Calu3 (cell line): Measurements from ENCODE around the gene ARID1B. TPM values are rescaled to one million over a fixed set of nuclear protein-coding genes. Genes with fewer than 3 reads are reported as not detected.

Experiments used
- BruUV-seq: library from RNA; stranded (reverse); fragments of 400-500 nt; replicated peaks from 2 replicates; lab custom pipeline; 2021; lab: Mats Ljungman, UMichigan
- CTCF ChIA-PET: fragments of 300-600 bp; sonication (Branson Sonifier 250); formaldehyde crosslinking; loops from one replicate; lab custom pipeline; 2022; ENCODE audit warnings: antibody characterized with exemption; lab: Charles Lee
- DNase-seq: peaks from one replicate; pipeline ENCODE4 v3.0.0; 2022
- H3K27ac Mint-ChIP-seq: one replicate; pipeline ENCODE4 v1.8.0; 2022; ENCODE audit warnings: mixed read lengths; ENCODE audit not compliant: unreplicated experiment
- H3K27me3 Mint-ChIP-seq: one replicate; pipeline ENCODE4 v1.8.0; 2022; ENCODE audit warnings: mixed read lengths; ENCODE audit not compliant: unreplicated experiment
- H3K36me3 Mint-ChIP-seq: one replicate; pipeline ENCODE4 v1.8.0; 2022; ENCODE audit warnings: mild to moderate bottlenecking, moderate library complexity, mixed read lengths; ENCODE audit not compliant: insufficient read depth, unreplicated experiment
- H3K4me1 Mint-ChIP-seq: one replicate; pipeline ENCODE4 v1.8.0; 2022; ENCODE audit warnings: mild to moderate bottlenecking, low read depth, mixed read lengths; ENCODE audit not compliant: unreplicated experiment
- H3K4me3 Mint-ChIP-seq: one replicate; pipeline ENCODE4 v1.8.0; 2022; ENCODE audit warnings: mild to moderate bottlenecking, low read depth, moderate library complexity, mixed read lengths; ENCODE audit not compliant: unreplicated experiment
- H3K9me3 Mint-ChIP-seq: one replicate; pipeline ENCODE4 v1.8.0; 2022; ENCODE audit warnings: low read depth, mixed read lengths; ENCODE audit not compliant: unreplicated experiment
- intact Hi-C: fragments of 100-400 bp; cut with micrococcal nuclease; formaldehyde crosslinking; loops from one replicate; pipeline ENCODE4 v1.10.0; 2022; ENCODE audit not compliant: unreplicated experiment
- total RNA-seq: library from RNA; stranded (reverse); gene quantifications from 2 replicates; pipeline ENCODE4 v1.2.3, GENCODE V29; 2022
- TF ChIP-seq, protein P1 (sequence below): fragments of 200-600 bp; IDR thresholded peaks from one replicate; pipeline ENCODE4 v1.8.0; 2022; ENCODE audit warnings: antibody characterized with exemption; ENCODE audit not compliant: unreplicated experiment

ARID1B gene
- total RNA-seq, 1 experiment from 2014 or later, result 53.5 TPM

DNA sequence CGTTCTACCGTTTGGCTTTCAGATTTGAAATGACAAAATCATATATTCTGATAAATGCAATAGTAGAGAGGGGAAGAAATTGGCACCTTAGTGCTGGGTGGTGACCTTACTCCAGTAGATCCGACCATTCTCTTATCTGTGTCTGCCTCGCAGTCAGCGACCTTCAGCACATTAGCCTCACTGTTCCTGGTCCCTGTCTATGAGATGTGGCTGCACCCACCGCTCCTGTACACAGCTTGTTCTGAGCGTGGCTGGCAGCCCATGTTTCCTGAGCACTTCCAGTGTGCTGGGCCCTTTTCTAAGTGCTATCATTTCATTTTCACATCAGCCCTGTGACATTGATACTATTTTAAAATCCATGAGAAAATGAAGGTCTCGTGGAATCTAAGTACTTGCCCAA is 408.0 kb downstream of the ARID1B start:
- TF ChIP-seq, protein P1, sequence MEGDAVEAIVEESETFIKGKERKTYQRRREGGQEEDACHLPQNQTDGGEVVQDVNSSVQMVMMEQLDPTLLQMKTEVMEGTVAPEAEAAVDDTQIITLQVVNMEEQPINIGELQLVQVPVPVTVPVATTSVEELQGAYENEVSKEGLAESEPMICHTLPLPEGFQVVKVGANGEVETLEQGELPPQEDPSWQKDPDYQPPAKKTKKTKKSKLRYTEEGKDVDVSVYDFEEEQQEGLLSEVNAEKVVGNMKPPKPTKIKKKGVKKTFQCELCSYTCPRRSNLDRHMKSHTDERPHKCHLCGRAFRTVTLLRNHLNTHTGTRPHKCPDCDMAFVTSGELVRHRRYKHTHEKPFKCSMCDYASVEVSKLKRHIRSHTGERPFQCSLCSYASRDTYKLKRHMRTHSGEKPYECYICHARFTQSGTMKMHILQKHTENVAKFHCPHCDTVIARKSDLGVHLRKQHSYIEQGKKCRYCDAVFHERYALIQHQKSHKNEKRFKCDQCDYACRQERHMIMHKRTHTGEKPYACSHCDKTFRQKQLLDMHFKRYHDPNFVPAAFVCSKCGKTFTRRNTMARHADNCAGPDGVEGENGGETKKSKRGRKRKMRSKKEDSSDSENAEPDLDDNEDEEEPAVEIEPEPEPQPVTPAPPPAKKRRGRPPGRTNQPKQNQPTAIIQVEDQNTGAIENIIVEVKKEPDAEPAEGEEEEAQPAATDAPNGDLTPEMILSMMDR, result no peak
- intact Hi-C loops, result no loop called here
- Mint-ChIP-seq H3K27ac (no peak overlapping the region), H3K4me3 (no peak overlapping the region), H3K9me3 (no peaks in the 10 kb centered on the region), H3K27me3 (no peaks in the 10 kb centered on the region), H3K36me3 (peaks cover 9% of the 10 kb centered on the region), H3K4me1 (peaks cover 30% of the 10 kb centered on the region)
- no peak for DNase-seq
- CTCF ChIA-PET, result interaction anchor here (1.5 kb wide), 1 partner anchor 139 kb away, joined by 3 read pairs; no protein-coding TSS in a partner anchor
- BruUV-seq, result no TSS peak

GRCh38 chr6:157185986-157186385 is 408.8 kb downstream of the ARID1B start:
- DNase-seq, result no peak
- intact Hi-C loops, result no loop called here
- Mint-ChIP-seq H3K36me3 (peaks cover 9% of the 10 kb centered on the region), H3K4me1 (peaks cover 30% of the 10 kb centered on the region), H3K4me3 (no peak overlapping the region), H3K27me3 (no peaks in the 10 kb centered on the region), H3K27ac (no peak overlapping the region), H3K9me3 (no peaks in the 10 kb centered on the region)
- TF ChIP-seq, protein P1, result no peak
- CTCF ChIA-PET, result no interaction called here
- BruUV-seq, result no TSS peak

- DNase-seq, result no peak
- Mint-ChIP-seq H3K4me3 (no peak overlapping the region), H3K36me3 (peaks cover 9% of the 10 kb centered on the region), H3K27ac (no peak overlapping the region), H3K4me1 (peaks cover 30% of the 10 kb centered on the region), H3K27me3 (no peaks in the 10 kb centered on the region), H3K9me3 (no peaks in the 10 kb centered on the region)
- no TSS peak for BruUV-seq
- CTCF ChIA-PET, result interaction anchor here (1.0 kb wide), 1 partner anchor 11 kb away, joined by 3 read pairs; no protein-coding TSS in a partner anchor
- intact Hi-C loops, result no loop called here
- TF ChIP-seq, protein P1, result no peak
Observed at GRCh38 chr6:157186785-157187181, 409.6 kb downstream of the ARID1B start.

DNA sequence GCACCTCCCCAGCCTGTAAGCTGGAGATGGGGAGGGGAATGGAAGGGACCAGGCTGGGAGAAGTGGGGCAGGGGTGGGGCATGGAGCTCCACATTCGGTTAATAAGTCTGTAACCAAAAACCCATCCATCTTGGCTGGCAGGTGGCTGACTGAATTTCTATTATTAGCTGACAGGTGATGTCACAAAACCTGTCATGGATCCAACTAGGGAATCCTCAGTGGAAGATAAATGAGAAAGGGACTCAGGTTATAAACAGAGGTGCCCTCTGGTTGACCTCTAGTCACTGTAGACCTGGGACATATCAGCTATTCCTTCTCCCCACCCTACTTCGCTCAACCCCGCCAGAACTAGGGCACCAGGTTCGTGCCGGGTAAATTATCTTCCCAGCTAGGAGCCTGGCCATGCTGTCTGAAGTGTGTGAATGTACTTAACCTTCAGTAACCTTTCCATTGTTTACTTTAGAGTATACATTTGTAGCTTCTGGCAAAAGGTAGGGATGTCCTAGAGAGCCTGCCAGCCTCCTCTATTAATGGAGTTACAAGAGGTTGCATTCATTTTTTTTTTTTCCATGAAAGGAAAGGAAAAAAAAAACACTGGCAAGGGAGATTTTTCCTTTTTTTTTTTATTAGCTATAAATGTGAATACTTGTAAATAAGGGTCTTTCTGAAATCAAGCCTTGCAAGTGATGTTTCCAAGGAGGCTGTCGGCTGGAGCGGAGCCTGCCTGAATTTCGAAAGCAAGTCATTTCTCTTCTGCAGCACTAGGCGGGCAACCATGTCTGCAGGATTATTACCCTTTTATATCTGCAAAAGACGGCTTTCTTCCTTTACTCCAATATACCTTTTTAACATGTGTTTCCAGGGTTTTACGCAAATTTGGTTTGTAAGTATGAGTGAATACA is 410.3 kb downstream of the ARID1B start:
- peaks cover 29% of the 10 kb centered on the region for H3K4me1 Mint-ChIP-seq
- TF ChIP-seq, protein P1, result no peak
- H3K9me3 Mint-ChIP-seq, result no peaks in the 10 kb centered on the region
- intact Hi-C loops, result no loop called here
- BruUV-seq, result no TSS peak
- H3K4me3 Mint-ChIP-seq, result no peak overlapping the region
- no peak for DNase-seq
- CTCF ChIA-PET, result interaction anchor here (1.0 kb wide), 1 partner anchor 11 kb away, joined by 3 read pairs; no protein-coding TSS in a partner anchor
- H3K27me3 Mint-ChIP-seq, result no peaks in the 10 kb centered on the region
- peaks cover 9% of the 10 kb centered on the region for H3K36me3 Mint-ChIP-seq
- H3K27ac Mint-ChIP-seq, result no peak overlapping the region
